HepG2 (cell line): ENCODE results near the gene TUBE1. TPM values are rescaled to one million over a fixed set of nuclear protein-coding genes. Genes with fewer than 3 reads are reported as not detected.

Experiments
- FLYWCH1 ChIP-seq: sonication (generic); formaldehyde crosslinking; IDR thresholded peaks from 2 replicates; pipeline ENCODE4 v1.8.1; 2023; ENCODE audit warnings: mild to moderate bottlenecking, missing genetic modification reagents
- FOXC1 ChIP-seq: sonication (generic); formaldehyde crosslinking; IDR thresholded peaks from 2 replicates; pipeline ENCODE4 v1.8.0; 2022; ENCODE audit warnings: mild to moderate bottlenecking, missing genetic modification reagents, borderline replicate concordance
- HHEX ChIP-seq: IDR thresholded peaks from 2 replicates; pipeline ENCODE4 v1.6.1; 2016; ENCODE audit warnings: control low read depth
- HNF1B ChIP-seq: sonication (generic); formaldehyde crosslinking; IDR thresholded peaks from 2 replicates; pipeline ENCODE4 v1.5.1; 2020; ENCODE audit warnings: mild to moderate bottlenecking, moderate library complexity, missing genetic modification reagents
- HNRNPLL ChIP-seq: fragments of 200-400 bp; formaldehyde crosslinking; IDR thresholded peaks from 2 replicates; pipeline ENCODE4 v1.6.1; 2017; ENCODE audit warnings: mild to moderate bottlenecking, low read depth, low read length; ENCODE audit not compliant: poor library complexity, severe bottlenecking
- HOXA7 ChIP-seq: sonication (generic); formaldehyde crosslinking; IDR thresholded peaks from 2 replicates; pipeline ENCODE4 v1.8.1; 2022; ENCODE audit warnings: mild to moderate bottlenecking, missing genetic modification reagents, moderate library complexity
- NFE2L2 ChIP-seq: fragments of 150-350 bp; IDR thresholded peaks from 2 replicates; pipeline ENCODE4 v1.6.1; 2014; ENCODE audit warnings: low read length
- PAWR ChIP-seq: sonication (generic); formaldehyde crosslinking; IDR thresholded peaks from 2 replicates; pipeline ENCODE4 v1.4.0; 2020; ENCODE audit warnings: missing genetic modification reagents, mild to moderate bottlenecking, borderline replicate concordance
- PHF21A ChIP-seq: sonication (generic); formaldehyde crosslinking; IDR thresholded peaks from 2 replicates; pipeline ENCODE4 v1.5.0; 2020; ENCODE audit warnings: mild to moderate bottlenecking, missing genetic modification reagents
- SP5 ChIP-seq: IDR thresholded peaks from 2 replicates; pipeline ENCODE4 v1.6.1; 2016; ENCODE audit warnings: low read depth, borderline replicate concordance
- WIZ ChIP-seq: sonication (generic); formaldehyde crosslinking; IDR thresholded peaks from 2 replicates; pipeline ENCODE4 v1.5.1; 2020; ENCODE audit warnings: mild to moderate bottlenecking, missing genetic modification reagents
- ZNF282 ChIP-seq: fragments of 450-650 bp; IDR thresholded peaks from 2 replicates; pipeline ENCODE4 v1.6.1; 2018; ENCODE audit not compliant: partially characterized antibody
- ZNF512B ChIP-seq: sonication (generic); formaldehyde crosslinking; IDR thresholded peaks from 2 replicates; pipeline ENCODE4 v1.5.1; 2020; ENCODE audit warnings: missing genetic modification reagents, mild to moderate bottlenecking, borderline replicate concordance
- ZNF768 ChIP-seq: sonication (generic); formaldehyde crosslinking; IDR thresholded peaks from 2 replicates; pipeline ENCODE4 v1.4.0; 2020; ENCODE audit warnings: missing genetic modification reagents
- ZNF781 ChIP-seq: sonication (generic); formaldehyde crosslinking; IDR thresholded peaks from 2 replicates; pipeline ENCODE4 v1.5.1; 2020; ENCODE audit warnings: borderline replicate concordance, mild to moderate bottlenecking, missing genetic modification reagents; ENCODE audit errors: not compliant biosample characterization
- ZZZ3 ChIP-seq: sonication (generic); formaldehyde crosslinking; IDR thresholded peaks from 2 replicates; pipeline ENCODE4 v1.4.0; 2020; ENCODE audit warnings: missing genetic modification reagents, mild to moderate bottlenecking, borderline replicate concordance
- polyA plus RNA-seq, 8 experiments: library from polyadenylated mRNA; depleted of rRNA in 3 of 8; stranded (reverse) in 7 of 8; unstranded in 1 of 8; fragments of >200 nt; fragmentation: Illumina TruSeq in 4 of 8; extraction: Trizol in 4 of 8; gene quantifications; 2 replicates each; pipeline versions ENCODE4 v1.2.1 to v1.2.3, GENCODE V29; 2011 to 2016; ENCODE audit warnings: low read depth in 4 of 8, missing spikeins in 1 of 8, mixed read lengths in 1 of 8; ENCODE audit not compliant: insufficient read depth in 1 of 8
- total RNA-seq, 5 experiments: library from RNA; depleted of rRNA; stranded (reverse); fragments of >200 nt; fragmentation: Illumina TruSeq; extraction: Trizol; gene quantifications; 2 replicates each; pipeline ENCODE4 v1.2.3, GENCODE V29; 2016; ENCODE audit warnings: low read depth in 1 of 5
- TF ChIP-seq, protein P1 (sequence below): sonication (generic); formaldehyde crosslinking; IDR thresholded peaks from 2 replicates; pipeline ENCODE4 v1.5.0; 2020; ENCODE audit warnings: missing genetic modification reagents, mild to moderate bottlenecking, borderline replicate concordance
- TF ChIP-seq, protein P2 (sequence below): sonication (generic); formaldehyde crosslinking; IDR thresholded peaks from 2 replicates; pipeline ENCODE4 v1.9.0; 2021; ENCODE audit warnings: missing genetic modification reagents, borderline replicate concordance
- TF ChIP-seq, protein P3 (sequence below): IDR thresholded peaks from 2 replicates; pipeline ENCODE4 v1.6.1; 2016; ENCODE audit warnings: mild to moderate bottlenecking

The TUBE1 gene
- total and polyA plus RNA-seq, 2 of the 13 experiments (the other 11 are each of a cell fraction or from before 2014, with no cell fraction given): 17.3 to 22.6 TPM

DNA sequence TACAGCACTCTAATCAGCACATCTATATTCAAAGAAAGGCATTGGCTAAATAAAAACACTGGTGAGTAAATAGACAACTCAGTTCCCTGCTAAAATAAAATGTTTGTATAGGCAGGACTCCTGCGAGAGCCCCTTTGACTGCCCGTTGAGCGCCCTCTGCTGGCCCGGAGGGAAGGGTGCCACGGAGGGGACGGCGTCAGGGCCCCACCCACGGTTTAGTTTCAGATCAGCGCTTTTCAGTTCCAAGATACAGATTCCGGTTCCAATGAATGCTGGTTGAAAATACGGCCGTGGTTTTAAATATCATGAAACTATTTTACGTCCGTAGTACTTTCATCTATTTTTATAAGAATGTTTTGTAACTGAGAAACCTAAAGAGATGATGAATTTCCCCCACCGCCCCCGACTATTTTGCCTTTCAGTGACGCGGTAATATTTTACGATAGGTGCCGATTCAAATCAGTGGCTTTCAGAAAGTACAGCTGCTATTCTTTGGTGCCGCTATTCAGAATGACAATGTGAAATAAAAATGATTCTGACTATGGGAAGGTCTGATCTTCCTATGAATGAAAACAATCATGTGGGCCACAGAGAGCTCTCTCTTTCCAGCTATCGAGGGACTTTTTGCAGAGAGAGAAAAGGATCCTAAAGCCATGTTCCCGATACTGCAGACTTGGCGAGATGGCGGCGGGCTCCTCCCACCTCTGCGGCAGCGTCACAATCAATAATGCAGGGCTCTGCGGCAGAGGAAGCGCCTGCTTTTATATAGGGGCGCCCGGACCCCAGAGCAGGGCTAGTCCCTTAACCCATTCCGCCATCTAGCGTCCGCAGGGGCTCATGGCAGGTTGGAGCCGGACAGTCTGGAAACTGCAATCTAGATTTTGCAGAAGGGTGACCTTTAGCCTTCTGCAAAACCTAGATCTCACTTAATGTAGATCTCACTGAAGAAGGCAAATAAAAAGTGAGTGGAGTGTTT is 44.0 kb downstream of the TUBE1 start (continued):
- TF ChIP-seq, protein P1, sequence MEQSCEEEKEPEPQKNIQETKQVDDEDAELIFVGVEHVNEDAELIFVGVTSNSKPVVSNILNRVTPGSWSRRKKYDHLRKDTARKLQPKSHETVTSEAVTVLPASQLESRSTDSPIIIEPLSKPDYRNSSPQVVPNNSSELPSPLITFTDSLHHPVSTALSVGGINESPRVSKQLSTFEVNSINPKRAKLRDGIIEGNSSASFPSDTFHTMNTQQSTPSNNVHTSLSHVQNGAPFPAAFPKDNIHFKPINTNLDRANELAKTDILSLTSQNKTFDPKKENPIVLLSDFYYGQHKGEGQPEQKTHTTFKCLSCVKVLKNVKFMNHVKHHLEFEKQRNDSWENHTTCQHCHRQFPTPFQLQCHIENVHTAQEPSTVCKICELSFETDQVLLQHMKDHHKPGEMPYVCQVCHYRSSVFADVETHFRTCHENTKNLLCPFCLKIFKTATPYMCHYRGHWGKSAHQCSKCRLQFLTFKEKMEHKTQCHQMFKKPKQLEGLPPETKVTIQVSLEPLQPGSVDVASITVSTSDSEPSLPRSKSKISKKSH (CRISPR knock-in tag): no peak
- TF ChIP-seq, protein P2, sequence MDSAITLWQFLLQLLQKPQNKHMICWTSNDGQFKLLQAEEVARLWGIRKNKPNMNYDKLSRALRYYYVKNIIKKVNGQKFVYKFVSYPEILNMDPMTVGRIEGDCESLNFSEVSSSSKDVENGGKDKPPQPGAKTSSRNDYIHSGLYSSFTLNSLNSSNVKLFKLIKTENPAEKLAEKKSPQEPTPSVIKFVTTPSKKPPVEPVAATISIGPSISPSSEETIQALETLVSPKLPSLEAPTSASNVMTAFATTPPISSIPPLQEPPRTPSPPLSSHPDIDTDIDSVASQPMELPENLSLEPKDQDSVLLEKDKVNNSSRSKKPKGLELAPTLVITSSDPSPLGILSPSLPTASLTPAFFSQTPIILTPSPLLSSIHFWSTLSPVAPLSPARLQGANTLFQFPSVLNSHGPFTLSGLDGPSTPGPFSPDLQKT (CRISPR knock-in tag): no peak
- TF ChIP-seq FOXC1: peak; percentile 80; the same call in 1 of the 2 replicates
- TF ChIP-seq, protein P3, sequence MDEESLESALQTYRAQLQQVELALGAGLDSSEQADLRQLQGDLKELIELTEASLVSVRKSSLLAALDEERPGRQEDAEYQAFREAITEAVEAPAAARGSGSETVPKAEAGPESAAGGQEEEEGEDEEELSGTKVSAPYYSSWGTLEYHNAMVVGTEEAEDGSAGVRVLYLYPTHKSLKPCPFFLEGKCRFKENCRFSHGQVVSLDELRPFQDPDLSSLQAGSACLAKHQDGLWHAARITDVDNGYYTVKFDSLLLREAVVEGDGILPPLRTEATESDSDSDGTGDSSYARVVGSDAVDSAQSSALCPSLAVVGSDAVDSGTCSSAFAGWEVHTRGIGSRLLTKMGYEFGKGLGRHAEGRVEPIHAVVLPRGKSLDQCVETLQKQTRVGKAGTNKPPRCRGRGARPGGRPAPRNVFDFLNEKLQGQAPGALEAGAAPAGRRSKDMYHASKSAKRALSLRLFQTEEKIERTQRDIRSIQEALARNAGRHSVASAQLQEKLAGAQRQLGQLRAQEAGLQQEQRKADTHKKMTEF: 0 out of 2 replicates have a peak, but pooled peaks have one; percentile 68
- 0 out of 2 replicates have a peak, but pooled peaks have one; percentile 9 for TF ChIP-seq WIZ (CRISPR knock-in tag)
- peak; percentile 44; the same call in 1 of the 2 replicates for TF ChIP-seq ZNF768 (CRISPR knock-in tag)
- no peak for TF ChIP-seq HOXA7
- peak; percentile 4 for TF ChIP-seq HNRNPLL
- no peak for TF ChIP-seq ZNF781 (CRISPR knock-in tag)
- no peak; the same call in 1 of the 2 replicates for TF ChIP-seq SP5 (CRISPR knock-in tag)
- TF ChIP-seq HHEX (CRISPR knock-in tag): no peak
- TF ChIP-seq PHF21A: 0 out of 2 replicates have a peak, but pooled peaks have one; percentile 20
- TF ChIP-seq HNF1B (CRISPR knock-in tag): 0 out of 2 replicates have a peak, but pooled peaks have one; percentile 6
- peak; percentile 70; the same call in 1 of the 2 replicates for TF ChIP-seq ZNF512B (CRISPR knock-in tag)
- TF ChIP-seq NFE2L2: no peak
- TF ChIP-seq ZZZ3 (CRISPR knock-in tag): no peak
- no peak for TF ChIP-seq FLYWCH1 (CRISPR knock-in tag)
- no peak for TF ChIP-seq PAWR (CRISPR knock-in tag)
- TF ChIP-seq ZNF282: no peak
